Osteoblast (primary cell): ENCODE measurements around the gene FXYD3. TPM values are rescaled to one million over a fixed set of nuclear protein-coding genes. Genes with fewer than 3 reads are reported as not detected.
A peak's percentile ranks its signal among the peaks of the same experiment; 100 is the strongest.

Source experiments
- DNase-seq: peaks from one replicate; pipeline ENCODE4 v3.0.0; 2011; ENCODE audit warnings: low spot score, mixed read lengths; ENCODE audit not compliant: insufficient read length; ENCODE audit errors: missing footprints
- H2AFZ ChIP-seq: 2 replicates; pipeline ENCODE4 v1.6.0; 2011; ENCODE audit warnings: mild to moderate bottlenecking, low read length
- H3K27ac ChIP-seq: 2 replicates; pipeline ENCODE4 v1.5.1; 2011; ENCODE audit warnings: mild to moderate bottlenecking, low read depth, low read length, moderate library complexity
- H3K27me3 ChIP-seq: 2 replicates; pipeline ENCODE4 v1.6.0; 2012; ENCODE audit warnings: mild to moderate bottlenecking, control low read depth, inconsistent platforms, low read length, moderate library complexity; ENCODE audit not compliant: insufficient read depth
- H3K36me3 ChIP-seq: 2 replicates; pipeline ENCODE4 v1.5.1; 2011; ENCODE audit warnings: mild to moderate bottlenecking, low read length, control low read depth, moderate library complexity; ENCODE audit not compliant: insufficient read depth
- H3K4me1 ChIP-seq: 2 replicates; pipeline ENCODE4 v1.5.1; 2011; ENCODE audit warnings: mild to moderate bottlenecking, low read length, control low read depth, moderate library complexity; ENCODE audit not compliant: insufficient read depth
- H3K4me2 ChIP-seq: 2 replicates; pipeline ENCODE4 v1.6.0; 2011; ENCODE audit warnings: mild to moderate bottlenecking, low read length; ENCODE audit not compliant: insufficient read depth
- H3K4me3 ChIP-seq: fragments of 200-600 bp; sonication (generic); 3 replicates; pipeline ENCODE4 v1.5.1; 2012; ENCODE audit warnings: mild to moderate bottlenecking, low read length, inconsistent platforms; ENCODE audit not compliant: insufficient read depth
- H3K79me2 ChIP-seq: 2 replicates; pipeline ENCODE4 v1.6.0; 2012; ENCODE audit warnings: mild to moderate bottlenecking, low read length, control low read depth, inconsistent platforms; ENCODE audit not compliant: insufficient read depth
- H3K9me3 ChIP-seq: 2 replicates; pipeline ENCODE4 v1.5.1; 2011; ENCODE audit warnings: low read depth, low read length, control low read depth
- H4K20me1 ChIP-seq: 2 replicates; pipeline ENCODE4 v1.6.0; 2012; ENCODE audit warnings: mild to moderate bottlenecking, low read length, control low read depth; ENCODE audit not compliant: insufficient read depth
- CTCF ChIP-seq: IDR thresholded peaks from 2 replicates; pipeline ENCODE4 v1.5.1; 2011; ENCODE audit warnings: mild to moderate bottlenecking, low read depth, low read length, moderate library complexity; ENCODE audit errors: extremely low read depth
- total RNA-seq: library from RNA; depleted of rRNA; stranded (reverse); fragments of >200 nt; gene quantifications from 2 replicates; pipeline ENCODE4 v1.2.3, GENCODE V29; 2012

The FXYD3 gene
- total RNA-seq = not detected in 2 replicates

DNA sequence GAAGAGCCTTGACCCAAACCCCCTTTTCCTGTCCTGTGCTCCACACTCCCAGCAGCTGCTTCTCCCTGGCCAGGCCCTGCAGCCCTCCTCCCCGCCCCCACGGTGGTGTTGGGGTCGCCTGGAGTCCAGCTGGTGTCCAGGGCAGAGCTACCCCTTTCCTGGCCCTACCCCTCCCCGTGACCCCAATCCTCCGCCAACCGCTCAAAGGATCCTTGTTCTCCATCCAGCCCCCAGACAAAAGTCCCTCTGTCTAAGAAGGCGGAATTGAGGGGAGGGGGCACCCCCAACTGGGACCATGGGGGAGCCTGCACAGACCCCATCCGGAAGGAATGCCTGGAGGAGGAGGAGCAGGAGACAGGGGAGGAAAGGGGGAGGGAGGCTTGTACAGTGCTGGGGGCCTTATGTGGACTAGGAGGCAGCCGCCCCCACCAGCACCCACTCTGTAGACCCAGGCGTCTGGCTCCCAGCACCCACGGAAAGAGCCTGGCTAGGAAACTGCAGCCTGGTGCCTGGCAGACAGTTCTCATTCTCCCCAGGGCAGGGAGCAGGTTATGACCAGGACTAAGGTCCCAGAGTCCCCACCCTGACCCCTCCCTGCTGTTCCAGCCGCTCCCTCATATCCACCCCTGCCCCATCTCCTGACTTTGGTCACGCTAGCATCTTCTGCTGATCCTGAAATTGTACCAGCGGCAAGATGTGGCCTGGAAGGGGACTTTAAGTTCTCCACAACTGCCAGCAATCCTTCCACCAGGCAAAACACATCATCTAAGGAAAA lies at the start of gene FXYD3:
TSS of gene FXYD3 (plus strand) at position 647 of the 775 bp plus-strand sequence. CDS start 3,554 bp downstream, outside the sequence.
- Histone ChIP-seq H3K9me3 (no peaks in the 10 kb centered on the region), H3K4me1 (no peaks in the 10 kb centered on the region), H3K27me3 (peaks cover 14% of the 10 kb centered on the region), H3K36me3 (no peaks in the 10 kb centered on the region), H3K4me3 (peak within 1 kb of the TSS; percentile 19), H3K27ac (no peak within 1 kb of the TSS), H3K4me2 (peak within 1 kb of the TSS; percentile 48), H2AFZ (peak within 1 kb of the TSS; percentile 70), H3K79me2 (no peaks in the 10 kb centered on the region), H4K20me1 (no peaks in the 10 kb centered on the region)
- no peak for DNase-seq
- no peak for TF ChIP-seq CTCF

GRCh38 chr19:35066121-35066520 lies 49.5 kb upstream of the FXYD3 start:
- no peak for DNase-seq
- Histone ChIP-seq H2AFZ (no peak overlapping the region), H3K4me1 (no peaks in the 10 kb centered on the region), H3K27ac (no peak overlapping the region), H4K20me1 (no peaks in the 10 kb centered on the region), H3K36me3 (no peaks in the 10 kb centered on the region), H3K27me3 (no peaks in the 10 kb centered on the region), H3K79me2 (no peaks in the 10 kb centered on the region), H3K9me3 (peaks cover 3% of the 10 kb centered on the region), H3K4me3 (no peak overlapping the region), H3K4me2 (no peak overlapping the region)
- no peak for TF ChIP-seq CTCF

- DNase-seq = peak; percentile 97
Observed at GRCh38 chr19:35066691-35067563, 48.7 kb upstream of the FXYD3 start.

More at GRCh38 chr19:35066691-35067563, 48.7 kb upstream of the FXYD3 start:
- no peak overlapping the region for H3K27ac ChIP-seq
- H3K27me3 ChIP-seq = no peaks in the 10 kb centered on the region
- H3K4me1 ChIP-seq = no peaks in the 10 kb centered on the region
- no peaks in the 10 kb centered on the region for H3K79me2 ChIP-seq
- H2AFZ ChIP-seq = no peak overlapping the region
- H4K20me1 ChIP-seq = no peaks in the 10 kb centered on the region
- H3K9me3 ChIP-seq = peaks cover 3% of the 10 kb centered on the region
- no peaks in the 10 kb centered on the region for H3K36me3 ChIP-seq
- peak; percentile 94 for TF ChIP-seq CTCF
- H3K4me3 ChIP-seq = no peak overlapping the region
- no peak overlapping the region for H3K4me2 ChIP-seq
